Gastrocnemius medialis (tissue), 4 donors: ENCODE data around the gene PLEKHN1. TPM values are rescaled to one million over a fixed set of nuclear protein-coding genes. Genes with fewer than 3 reads are reported as not detected.

ENCODE experiments used
- ATAC-seq, 2 donors: fragments of 150-250 bp; one replicate each; pipeline ENCODE4 v1.9.1; 2016
- DNase-seq, 2 donors: peaks; one replicate each; pipeline ENCODE4 v3.0.0-alpha.2; 2019
- H3K27ac ChIP-seq, 4 donors: fragments of 200-600 bp; sonication (generic); 1 replicate in 1 of 4; 2 replicates in 3 of 4; pipeline ENCODE4 v1.5.1; 2016 to 2018; ENCODE audit warnings: mild to moderate bottlenecking in 2 of 4, moderate library complexity in 1 of 4
- H3K27me3 ChIP-seq, 3 donors: fragments of 200-600 bp; sonication (generic) in 2 of 3; 1 replicate in 1 of 3; 2 replicates in 2 of 3; pipeline versions ENCODE4 v1.5.1 to v1.6.0; 2016 to 2019; ENCODE audit warnings: mild to moderate bottlenecking in 1 of 3, moderate library complexity in 1 of 3
- H3K36me3 ChIP-seq, 2 donors: fragments of 200-600 bp; sonication (generic) in 1 of 2; one replicate each; pipeline ENCODE4 v1.5.1; 2017 to 2018
- H3K4me1 ChIP-seq, 2 donors: fragments of 200-600 bp; sonication (generic) in 1 of 2; one replicate each; pipeline ENCODE4 v1.5.1; 2016 to 2017; ENCODE audit warnings: mild to moderate bottlenecking in 2 of 2
- H3K4me3 ChIP-seq, 4 donors: fragments of 200-600 bp; sonication (generic) in 3 of 4; 1 replicate in 1 of 4; 2 replicates in 3 of 4; pipeline ENCODE4 v1.5.1; 2016 to 2019; ENCODE audit warnings: mild to moderate bottlenecking in 2 of 4
- H3K9me3 ChIP-seq, 3 donors: fragments of 200-600 bp; sonication (generic) in 2 of 3; 1 replicate in 1 of 3; 2 replicates in 2 of 3; pipeline ENCODE4 v1.5.1; 2016 to 2019
- CTCF ChIP-seq, 5 experiments: fragments of 450-650 bp in 3 of 5; fragments of 200-600 bp in 2 of 5; sonication (generic) in 2 of 5; IDR thresholded peaks in 4 of 5; conservative IDR thresholded peaks in 1 of 5; 1 replicate in 4 of 5; 2 replicates in 1 of 5; pipeline ENCODE4 v1.5.1; 2016 to 2019; ENCODE audit warnings: antibody characterized with exemption in 5 of 5, mild to moderate bottlenecking in 3 of 5, moderate library complexity in 3 of 5
- POLR2A ChIP-seq, 2 donors: fragments of 450-650 bp; IDR thresholded peaks; one replicate each; pipeline ENCODE4 v1.6.1; 2017; ENCODE audit warnings: antibody characterized with exemption in 2 of 2, mild to moderate bottlenecking in 2 of 2, moderate library complexity in 2 of 2
- in situ Hi-C, 4 donors: fragments of 200-750 bp; cut with MboI; loops; one replicate each; pipeline versions ENCODE4 v1.15.0 to v1.8.0; 2017; ENCODE audit warnings: low sequenced_read_pairs in 4 of 4
- intact Hi-C: fragments of 100-400 bp; cut with DNase I; formaldehyde crosslinking; loops from one replicate; pipeline ENCODE4 v1.15.1; 2023; ENCODE audit warnings: low total_unique reads
- total RNA-seq, 4 donors: library from RNA; depleted of rRNA; stranded (reverse); fragments of >200 nt; gene quantifications; one replicate each; pipeline versions ENCODE4 v1.1.0 to v1.2.3, GENCODE V29; 2016

Gene PLEKHN1
- total RNA-seq, 4 donors from 2014 or later, result 0.23 TPM; not detected in 3

GRCh38 chr1:924656-925560, 41.4 kb upstream of the PLEKHN1 start:
- no peak for DNase-seq
- intact Hi-C loops (loop anchor here (5.0 kb wide), 1 partner anchor 77 kb away; the partner anchor contains the start of gene HES4), in situ Hi-C loops (no loop called here)
- Histone ChIP-seq H3K4me1 (peaks cover 15 to 32% of the 10 kb centered on the region in 2 donors), H3K27me3 (peaks cover 35 to 47% (median 37%) of the 10 kb centered on the region in 3 donors), H3K36me3 (no peaks in the 10 kb centered on the region), H3K27ac (no peak overlapping the region), H3K4me3 (peak overlapping the region; percentile 47 to 48 (median 48)), H3K9me3 (no peaks in the 10 kb centered on the region)
- no peak for TF ChIP-seq CTCF (IDR thresholded peaks at IDR 0.05 in 4 of 5, conservative IDR thresholded peaks at IDR 0.05 in 1 of 5)
- ATAC-seq, result peak in 1 of 2 donors; percentile 15

GRCh38 chr1:925561-926421, 40.5 kb upstream of the PLEKHN1 start:
- peaks cover 11 to 26% of the 10 kb centered on the region in 2 donors for H3K4me1 ChIP-seq
- H3K4me3 ChIP-seq, result peak overlapping the region in 3 of 4 donors; percentile 31 to 48 (median 41)
- no peak for DNase-seq
- TF ChIP-seq POLR2A (IDR thresholded peaks at IDR 0.05), result no peak
- no peak for TF ChIP-seq CTCF (IDR thresholded peaks at IDR 0.05 in 4 of 5, conservative IDR thresholded peaks at IDR 0.05 in 1 of 5)
- H3K36me3 ChIP-seq, result no peaks in the 10 kb centered on the region
- H3K9me3 ChIP-seq, result no peaks in the 10 kb centered on the region
- H3K27me3 ChIP-seq, result peaks cover 30 to 41% (median 38%) of the 10 kb centered on the region in 3 donors
- in situ Hi-C loops, result no loop called here
- intact Hi-C loops, result no loop called here
- no peak overlapping the region for H3K27ac ChIP-seq
- ATAC-seq, result no peak

- H3K9me3 ChIP-seq, result no peaks in the 10 kb centered on the region
- intact Hi-C loops, result no loop called here
- no peak overlapping the region for H3K4me3 ChIP-seq
- in situ Hi-C loops, result no loop called here
- H3K27ac ChIP-seq, result no peak overlapping the region
- H3K27me3 ChIP-seq, result peaks cover 33 to 49% (median 49%) of the 10 kb centered on the region in 3 donors
- ATAC-seq (no peak), DNase-seq (no peak)
- H3K4me1 ChIP-seq, result peaks cover 4 to 19% of the 10 kb centered on the region in 2 donors
- H3K36me3 ChIP-seq, result no peaks in the 10 kb centered on the region
- no peak for TF ChIP-seq POLR2A (IDR thresholded peaks at IDR 0.05)
- no peak for TF ChIP-seq CTCF (IDR thresholded peaks at IDR 0.05 in 4 of 5, conservative IDR thresholded peaks at IDR 0.05 in 1 of 5)
Measured at GRCh38 chr1:927234-927633, 39.0 kb upstream of the PLEKHN1 start.

- TF ChIP-seq CTCF (IDR thresholded peaks at IDR 0.05 in 4 of 5, conservative IDR thresholded peaks at IDR 0.05 in 1 of 5) (no peak), POLR2A (IDR thresholded peaks at IDR 0.05) (no peak)
- in situ Hi-C loops (no loop called here), intact Hi-C loops (no loop called here)
- Histone ChIP-seq H3K4me1 (peaks cover 4 to 19% of the 10 kb centered on the region in 2 donors), H3K27me3 (peaks cover 36 to 55% (median 52%) of the 10 kb centered on the region in 3 donors), H3K36me3 (no peaks in the 10 kb centered on the region), H3K4me3 (no peak overlapping the region), H3K9me3 (no peaks in the 10 kb centered on the region), H3K27ac (no peak overlapping the region)
- DNase-seq (no peak), ATAC-seq (no peak)
Measured at GRCh38 chr1:927748-928147, 38.5 kb upstream of the PLEKHN1 start.
